GM18858 (cell line): Measurements from ENCODE around the gene RPS14.

Experiments
- ATAC-seq: cut with Tn5 transposase; IDR thresholded peaks from one replicate; pipeline ENCODE4 v1.9.1; 2021; ENCODE audit not compliant: unreplicated experiment

RPS14 gene

DNA sequence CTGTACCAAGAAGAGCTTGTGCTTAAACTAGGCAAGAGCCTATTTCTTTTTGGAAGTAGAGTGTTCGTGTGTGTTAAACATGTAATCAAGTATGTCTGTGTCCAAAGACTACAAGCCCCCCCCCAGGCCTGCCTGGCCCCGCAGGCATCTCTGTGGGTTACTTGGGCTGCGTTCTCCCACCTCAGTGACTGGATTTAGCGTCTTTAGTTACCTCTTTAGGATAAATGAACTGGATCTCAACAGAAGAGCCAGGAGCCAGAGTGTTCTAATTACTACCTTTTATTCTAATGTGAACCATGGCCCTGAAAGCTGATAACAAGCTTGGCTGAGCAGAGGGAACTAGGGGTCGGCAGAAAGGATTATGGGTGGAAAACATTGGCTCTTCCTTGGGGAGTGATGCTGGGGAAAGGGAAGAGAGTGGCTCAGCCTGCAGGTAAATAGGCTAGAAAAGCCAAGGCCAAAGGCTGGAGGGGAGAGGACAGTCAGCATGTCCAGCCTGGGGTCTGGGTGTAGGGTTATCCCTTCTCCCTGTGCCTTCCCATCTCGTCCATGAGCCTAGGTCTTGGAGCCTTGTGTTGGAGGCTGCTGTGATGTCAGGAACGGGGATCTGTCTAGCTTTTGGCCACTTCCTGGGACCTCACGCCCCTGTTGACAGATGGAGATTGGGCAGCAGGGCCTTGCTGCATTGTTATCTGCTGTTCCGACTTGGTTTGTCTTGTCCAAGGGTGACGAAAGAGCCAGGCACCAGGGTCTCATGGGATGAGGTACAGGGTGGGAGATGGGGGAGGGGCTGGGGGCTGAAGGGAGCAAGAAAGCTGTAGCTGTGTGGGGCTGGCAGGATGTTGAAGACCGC is 47.9 kb downstream of the RPS14 start:
- ATAC-seq, result no peak

DNA sequence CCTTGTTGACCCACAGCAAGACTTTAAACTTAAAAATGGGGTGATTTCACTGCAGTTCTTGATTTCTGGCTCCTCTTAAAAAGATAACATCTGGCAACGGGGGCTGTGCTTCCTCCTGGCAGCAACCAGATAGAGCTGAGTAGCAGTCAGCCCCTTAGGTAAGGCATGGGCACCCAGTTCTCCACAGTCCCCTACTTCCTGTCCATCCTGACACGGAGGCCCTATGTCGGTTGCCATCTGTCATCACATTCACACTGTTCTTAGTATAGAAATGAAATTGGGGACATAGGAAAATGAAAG is 48.5 kb downstream of the RPS14 start:
- ATAC-seq, result no peak

DNA sequence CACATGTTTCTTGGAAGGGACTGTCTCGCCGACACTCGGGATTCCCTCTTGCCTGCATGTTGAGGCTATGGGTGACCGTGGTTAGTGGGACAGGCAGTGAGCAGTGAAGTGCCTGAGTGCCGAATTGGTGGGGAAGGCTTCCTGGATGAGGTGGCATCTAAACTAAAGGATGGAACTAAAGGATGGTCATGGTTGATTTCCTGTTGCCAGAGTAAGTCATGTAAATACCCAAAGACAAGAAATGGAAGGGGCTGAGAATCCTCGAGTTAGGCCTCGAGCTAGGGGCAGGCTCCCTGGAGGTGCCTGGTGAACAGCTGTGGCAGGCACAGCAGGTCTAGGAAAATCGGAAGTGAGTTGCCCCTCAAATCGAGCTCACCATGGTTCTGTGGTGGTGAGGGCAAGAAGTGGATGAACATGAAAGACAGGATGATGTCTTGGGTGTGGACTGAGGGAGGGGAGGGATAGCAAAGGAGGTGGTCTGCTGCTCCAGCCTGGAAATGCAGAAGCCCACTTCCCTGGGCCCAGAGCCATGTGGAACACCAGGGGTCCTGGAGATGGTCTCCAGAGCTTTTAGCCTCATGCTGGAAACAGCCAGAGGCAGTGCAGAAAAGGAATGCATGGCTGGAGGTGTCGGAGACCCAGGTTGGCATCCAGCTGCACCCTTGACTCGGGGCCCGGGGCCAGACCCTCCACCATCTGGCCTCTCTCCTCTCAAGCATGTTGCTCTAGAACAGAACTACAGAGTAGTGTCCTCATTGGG is 49.0 kb downstream of the RPS14 start:
- no peak for ATAC-seq

DNA sequence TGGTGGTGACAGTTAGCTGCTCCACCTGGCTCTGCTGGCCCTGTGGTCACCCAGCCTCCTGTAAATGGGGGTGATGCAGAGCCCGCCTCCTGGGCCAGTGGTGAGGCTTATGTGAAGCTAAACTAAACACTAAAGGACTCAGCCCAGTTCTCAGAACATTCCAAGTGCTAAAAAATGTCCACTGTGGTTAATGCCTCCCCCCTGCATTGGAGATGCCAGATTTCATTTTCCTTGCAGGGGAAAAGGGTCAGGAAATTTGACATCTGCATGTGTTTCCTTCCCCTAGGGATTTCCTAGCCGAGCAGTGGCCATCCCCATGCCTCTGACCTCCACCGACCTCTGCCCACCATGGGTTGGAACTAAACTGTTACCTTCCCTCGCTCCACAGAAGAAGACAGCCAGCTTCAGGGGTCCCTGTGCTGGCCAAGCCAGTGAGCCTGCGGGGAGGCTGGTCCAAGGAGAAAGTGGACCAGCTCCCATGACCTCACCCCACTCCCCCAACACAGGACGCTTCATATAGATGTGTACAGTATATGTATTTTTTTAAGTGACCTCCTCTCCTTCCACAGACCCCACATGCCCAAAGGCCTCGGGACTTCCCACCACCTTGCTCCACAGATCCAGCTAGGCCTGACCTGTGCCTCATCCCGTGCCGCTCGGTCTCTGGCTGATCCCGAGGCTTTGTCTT is 49.9 kb downstream of the RPS14 start:
- ATAC-seq, result no peak

DNA sequence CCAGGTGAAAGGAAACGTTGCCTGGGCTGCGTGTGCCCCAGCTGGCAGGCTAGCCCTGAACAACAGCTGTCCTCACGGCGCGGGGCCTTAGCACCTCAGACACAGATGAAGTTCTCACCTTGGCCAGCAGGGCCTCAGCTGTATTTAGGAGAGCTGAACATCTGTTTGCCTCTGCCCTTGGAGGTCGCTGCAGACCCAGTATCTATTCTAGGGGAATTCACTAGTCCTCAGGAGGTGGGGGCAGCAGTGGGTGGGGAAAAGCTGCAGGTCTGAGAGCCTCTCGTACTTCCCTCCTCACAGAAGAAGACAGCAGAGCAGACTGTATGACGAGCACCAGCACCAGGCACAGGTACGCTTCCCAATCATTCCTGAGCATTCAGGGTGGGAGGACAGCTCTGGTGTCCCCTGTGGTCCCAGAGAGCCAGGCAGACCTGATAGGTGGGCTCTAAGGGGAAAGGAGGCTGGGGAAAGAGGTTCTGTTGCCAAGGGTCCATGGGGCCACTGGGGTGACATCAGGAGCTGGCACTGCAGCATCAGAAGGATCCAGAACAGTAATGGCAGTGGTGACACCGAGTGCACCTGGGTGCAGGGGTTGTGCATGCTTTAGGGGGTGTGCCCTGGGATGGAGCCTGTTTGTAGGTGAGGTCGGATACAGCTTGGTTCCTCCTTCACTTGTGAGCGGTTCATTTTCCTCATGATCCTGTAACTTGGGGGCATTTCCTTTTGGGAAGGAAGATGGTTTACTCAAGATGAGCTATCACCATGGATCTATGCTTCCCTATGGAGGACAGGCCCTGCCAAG is 50.6 kb downstream of the RPS14 start:
- ATAC-seq, result peak; percentile 58

DNA sequence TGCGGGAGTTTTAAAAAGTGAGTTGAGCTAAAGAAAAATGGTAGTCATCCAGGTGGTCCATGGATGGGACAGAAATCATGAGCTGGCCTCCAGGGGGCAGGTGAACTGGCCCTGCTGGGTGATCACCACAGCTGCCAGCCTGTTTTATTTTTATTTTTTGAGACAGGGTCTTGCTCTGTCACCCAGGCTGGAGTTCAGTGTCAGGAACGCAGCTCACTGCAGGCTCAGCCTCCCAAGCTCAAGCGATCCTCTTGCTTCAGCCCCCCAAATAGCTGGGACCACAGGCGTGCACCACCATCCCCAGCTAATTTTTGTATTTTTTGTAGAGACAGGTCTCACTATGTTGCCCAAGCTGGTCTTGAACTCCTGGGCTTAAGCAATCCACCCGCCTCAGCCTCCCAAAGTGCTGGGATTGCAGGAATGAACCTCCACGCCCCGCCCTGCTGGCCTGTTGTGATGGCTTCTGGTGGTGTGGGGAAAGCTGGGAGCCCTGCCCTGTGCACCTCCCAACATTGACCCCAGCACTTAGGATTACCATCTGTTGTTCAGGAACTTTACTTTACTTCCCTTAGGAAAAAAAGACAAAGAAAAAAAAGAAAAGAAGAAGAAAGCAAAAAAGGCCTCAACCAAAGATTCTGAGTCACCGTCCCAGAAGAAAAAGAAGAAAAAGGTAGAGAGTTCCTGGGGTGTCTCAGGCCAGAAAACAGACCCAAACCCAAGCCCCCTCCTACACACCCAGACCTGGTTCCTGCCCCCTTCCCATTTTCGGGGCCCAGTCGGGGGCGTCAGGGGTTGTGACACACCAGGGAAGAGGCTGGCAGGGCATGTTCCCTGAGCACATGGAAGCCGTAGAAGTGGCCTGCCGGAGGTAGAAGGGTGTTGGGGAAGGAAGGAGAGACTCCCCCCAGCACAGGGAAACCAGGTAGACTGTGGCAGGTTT is 51.5 kb downstream of the RPS14 start:
- ATAC-seq, result no peak

DNA sequence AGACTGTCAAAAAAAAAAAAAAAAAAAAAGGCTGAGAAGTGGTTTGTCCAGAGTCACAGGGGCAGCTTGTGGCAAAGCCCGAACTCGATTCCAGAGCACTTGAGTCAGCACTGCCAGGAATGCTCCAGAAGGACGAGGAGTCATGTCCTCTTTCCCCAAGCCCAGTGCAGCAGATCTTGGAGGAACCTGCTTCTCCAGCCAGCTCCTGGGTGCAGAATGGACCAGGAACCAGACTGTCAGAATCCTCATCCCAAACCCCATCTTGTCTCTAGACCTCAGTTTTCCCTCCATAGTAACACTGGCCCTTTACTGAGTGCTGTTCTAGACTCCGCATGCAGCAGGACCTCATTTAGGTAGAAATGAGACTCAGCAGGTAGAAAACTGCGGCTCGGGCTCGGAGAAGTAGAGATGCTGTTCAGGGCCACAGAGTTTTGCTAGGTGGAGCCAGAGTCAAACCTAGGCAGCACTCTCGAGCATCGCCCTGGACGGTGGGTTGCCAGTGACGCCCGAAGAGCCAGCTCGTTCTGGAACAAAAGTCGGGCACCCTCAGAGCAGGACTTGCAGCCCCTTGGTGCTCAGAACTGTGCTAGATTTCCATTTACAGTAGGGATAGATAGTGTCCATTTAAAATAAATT is 52.3 kb downstream of the RPS14 start:
- no peak for ATAC-seq

DNA sequence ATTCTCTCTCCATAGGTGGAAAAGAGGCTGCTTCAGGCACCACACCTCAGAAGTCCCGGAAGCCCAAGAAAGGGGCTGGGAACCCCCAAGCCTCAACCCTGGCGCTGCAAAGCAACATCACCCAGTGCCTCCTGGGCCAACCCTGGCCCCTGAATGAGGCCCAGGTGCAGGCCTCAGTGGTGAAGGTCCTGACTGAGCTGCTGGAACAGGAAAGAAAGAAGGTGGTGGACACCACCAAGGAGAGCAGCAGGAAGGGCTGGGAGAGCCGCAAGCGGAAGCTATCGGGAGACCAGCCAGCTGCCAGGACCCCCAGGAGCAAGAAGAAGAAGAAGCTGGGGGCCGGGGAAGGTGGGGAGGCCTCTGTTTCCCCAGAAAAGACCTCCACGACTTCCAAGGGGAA is 53.3 kb downstream of the RPS14 start:
- ATAC-seq, result no peak

DNA sequence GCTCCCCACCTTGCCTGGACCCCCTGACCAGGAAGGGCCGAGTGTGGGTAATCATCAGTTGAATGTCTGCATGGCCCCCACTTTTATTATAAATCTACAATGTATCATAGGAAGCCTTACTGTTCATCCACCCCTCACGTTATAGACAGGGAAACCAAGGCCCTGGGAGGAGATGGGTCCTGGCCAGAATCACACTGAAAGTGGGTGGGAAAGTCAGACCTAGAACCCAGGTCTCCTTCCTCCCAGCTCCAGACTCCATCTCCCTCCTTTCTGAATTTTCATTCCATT is 53.9 kb downstream of the RPS14 start:
- ATAC-seq, result no peak

DNA sequence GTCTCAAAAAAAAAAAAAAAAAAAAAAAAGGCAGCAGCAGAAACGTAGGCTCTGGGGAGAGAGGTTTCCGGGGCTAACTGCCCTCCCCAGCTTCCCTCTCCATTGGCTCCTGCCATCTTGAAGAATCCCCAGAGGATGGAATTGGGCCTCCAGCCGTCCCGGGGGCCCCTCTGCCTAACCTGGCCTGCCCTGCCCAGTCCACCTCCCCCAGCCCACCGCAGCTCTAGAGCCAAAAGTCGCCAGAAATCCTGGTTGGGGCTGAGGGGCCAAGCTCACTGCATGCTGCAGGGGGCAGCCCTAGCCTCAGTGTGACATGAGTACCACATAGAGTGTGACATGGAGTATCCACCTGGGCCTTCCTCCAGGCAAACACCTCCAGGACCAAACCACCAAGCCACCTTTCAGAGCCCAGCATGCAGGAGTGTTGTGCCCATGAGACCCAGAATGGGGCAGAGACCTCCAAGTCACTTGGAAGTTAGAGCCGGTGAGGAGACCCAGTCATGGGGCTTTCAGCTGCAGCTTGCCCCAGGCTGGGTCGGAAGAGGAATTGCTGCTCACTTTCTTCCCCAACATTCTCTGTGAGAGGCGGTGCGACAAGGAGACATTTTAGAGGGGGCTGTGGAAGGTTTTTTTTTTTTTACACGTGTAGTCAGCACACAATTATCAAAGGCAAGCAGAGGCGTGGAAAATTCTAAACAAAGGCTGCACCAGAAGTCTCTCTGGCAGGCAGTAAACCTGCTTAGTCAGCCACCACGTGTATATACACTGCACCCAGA is 54.4 kb downstream of the RPS14 start:
- ATAC-seq, result no peak

DNA sequence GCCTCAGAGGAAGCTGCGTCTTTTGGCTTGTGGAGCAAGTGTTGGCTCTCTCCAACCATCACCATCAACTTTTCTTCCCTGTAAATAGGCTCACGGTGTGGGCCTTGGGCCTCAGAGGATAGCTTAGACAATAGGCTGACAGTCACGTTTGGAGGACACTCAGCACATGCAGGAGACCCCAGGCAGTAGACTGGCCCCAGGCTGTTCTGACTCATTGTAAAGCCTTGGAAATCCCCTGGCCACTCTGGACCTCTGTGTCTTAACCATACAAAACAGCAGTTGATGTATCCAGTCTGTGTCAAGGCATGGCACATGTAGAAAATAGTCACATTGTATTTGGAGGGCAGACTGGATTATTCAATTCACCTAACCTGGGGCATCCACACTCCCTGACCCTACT is 55.4 kb downstream of the RPS14 start:
- no peak for ATAC-seq

DNA sequence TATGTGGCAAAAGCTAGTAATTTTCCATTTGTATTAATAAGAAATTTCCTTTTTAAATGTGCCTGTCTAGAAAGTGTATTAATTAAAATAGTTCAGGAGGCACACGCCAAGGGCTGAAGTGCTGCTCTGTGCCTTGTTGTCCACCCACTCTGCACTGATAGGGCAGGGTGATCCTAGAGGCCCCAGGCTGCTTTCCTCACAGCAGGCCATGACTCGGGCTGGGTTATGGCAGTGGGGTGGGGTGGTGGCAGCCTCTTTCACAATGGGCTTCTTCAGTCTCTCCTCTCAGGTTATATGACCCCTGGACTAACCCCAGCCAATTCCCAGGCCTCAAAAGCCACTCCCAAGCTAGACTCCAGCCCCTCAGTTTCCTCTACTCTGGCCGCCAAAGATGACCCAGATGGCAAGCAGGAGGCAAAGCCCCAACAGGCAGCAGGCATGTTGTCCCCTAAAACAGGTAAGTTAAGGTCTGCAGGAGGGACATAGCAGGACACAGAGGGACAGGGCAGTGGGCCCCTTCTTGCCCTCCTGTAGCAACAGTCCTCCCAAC is 56.4 kb downstream of the RPS14 start:
- no peak for ATAC-seq

DNA sequence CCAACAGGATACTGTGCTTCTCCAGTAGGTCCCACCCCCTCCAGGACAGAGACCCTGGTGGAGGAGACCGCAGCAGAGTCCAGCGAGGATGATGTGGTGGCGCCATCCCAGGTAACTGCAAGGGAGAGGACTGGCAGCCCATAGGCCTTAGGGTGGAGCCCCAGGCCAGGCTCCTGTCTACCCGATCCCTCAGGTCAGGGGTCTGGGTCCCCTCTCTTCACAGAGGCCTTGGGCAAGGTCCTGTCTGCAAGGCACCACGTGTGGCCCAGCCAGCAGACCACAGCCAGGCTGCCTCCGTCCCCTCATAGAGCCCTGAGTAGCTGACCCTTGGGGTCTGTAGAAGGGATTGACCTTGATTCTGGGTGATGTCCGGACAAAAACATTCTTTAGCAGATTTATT is 56.9 kb downstream of the RPS14 start:
- no peak for ATAC-seq
